GM19438 (cell line): ENCODE measurements around the gene CHAC2.
"Not testable (repeated sequence)": the region's sequence is repeated elsewhere in the genome, so short reads cannot be mapped to it uniquely, and the experiment has no call there.

Experiments used
- ATAC-seq: cut with Tn5 transposase; IDR thresholded peaks from one replicate; pipeline ENCODE4 v1.9.1; 2021; ENCODE audit warnings: low read depth; ENCODE audit not compliant: unreplicated experiment

CHAC2 gene

GRCh38 chr2:53777134-53777533, 9.5 kb downstream of the CHAC2 start:
- ATAC-seq = no peak

DNA sequence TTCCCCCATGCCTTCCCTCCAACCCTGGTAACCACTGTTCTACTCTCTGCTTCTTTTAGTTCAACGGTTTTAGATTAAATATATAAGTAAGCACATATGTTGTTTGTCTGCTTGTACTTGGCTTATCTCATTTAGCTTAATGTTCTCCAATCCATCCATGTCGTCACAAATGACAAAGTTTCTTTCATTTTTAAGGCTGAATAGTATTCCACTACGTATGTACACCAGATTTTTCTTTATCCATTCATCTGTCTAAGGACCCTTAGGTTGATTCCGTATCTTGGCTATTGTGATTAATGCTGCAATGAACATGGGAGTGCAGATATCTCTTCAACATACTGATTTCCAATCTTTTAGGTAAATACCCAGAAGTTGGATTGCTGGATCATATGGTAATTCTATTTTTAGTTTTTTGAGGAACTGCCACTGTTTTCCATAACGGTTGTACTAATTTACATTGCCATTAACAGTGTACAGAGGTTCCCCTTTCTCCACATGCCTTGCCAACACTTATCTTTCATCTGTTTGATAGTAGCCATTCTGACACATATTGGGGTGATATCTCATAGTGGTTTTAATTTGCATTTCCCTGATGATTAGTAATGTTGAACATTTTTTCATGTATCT, 11.0 kb downstream of the CHAC2 start:
- ATAC-seq = no peak

GRCh38 chr2:53780056-53780455, 12.5 kb downstream of the CHAC2 start:
- no peak for ATAC-seq

DNA sequence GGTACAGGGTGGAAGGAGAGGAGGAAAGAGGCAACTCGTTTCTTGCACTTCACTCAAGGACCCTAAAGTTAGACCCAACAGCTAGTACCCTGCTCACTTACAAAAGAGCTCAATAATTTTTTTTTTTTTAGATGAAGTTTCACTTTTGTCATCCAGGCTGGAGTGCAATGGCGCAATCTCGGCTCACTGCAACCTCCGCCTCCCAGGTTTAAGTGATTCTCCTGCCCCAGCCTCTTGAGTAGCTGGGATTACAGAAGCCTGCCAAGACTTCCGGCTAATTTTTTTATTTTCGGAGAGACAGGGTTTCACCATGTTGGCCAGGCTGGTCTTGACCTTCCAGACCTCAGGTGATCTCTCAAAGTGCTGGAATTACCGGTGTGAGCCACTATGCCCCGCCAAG, 15.1 kb downstream of the CHAC2 start:
- no peak for ATAC-seq

DNA sequence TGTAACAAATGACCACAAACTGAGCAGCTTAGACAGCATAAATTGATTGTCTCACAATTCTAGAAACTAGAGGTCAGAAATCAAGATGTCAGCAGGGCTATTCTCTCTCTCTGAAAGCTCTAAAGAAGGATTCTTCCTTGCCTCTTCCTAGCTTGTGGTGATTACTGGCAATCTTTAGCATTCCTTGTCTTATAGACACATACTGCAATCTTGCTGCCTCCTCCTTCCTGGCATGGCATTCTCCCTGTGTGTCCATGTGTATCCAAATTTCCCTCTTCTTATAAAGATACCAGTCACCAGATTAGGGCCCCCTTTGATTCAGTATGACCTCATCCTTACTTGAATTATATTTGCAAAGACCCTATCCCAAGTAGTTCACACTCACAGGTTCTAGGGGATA, 16.8 kb downstream of the CHAC2 start:
- no peak for ATAC-seq

DNA sequence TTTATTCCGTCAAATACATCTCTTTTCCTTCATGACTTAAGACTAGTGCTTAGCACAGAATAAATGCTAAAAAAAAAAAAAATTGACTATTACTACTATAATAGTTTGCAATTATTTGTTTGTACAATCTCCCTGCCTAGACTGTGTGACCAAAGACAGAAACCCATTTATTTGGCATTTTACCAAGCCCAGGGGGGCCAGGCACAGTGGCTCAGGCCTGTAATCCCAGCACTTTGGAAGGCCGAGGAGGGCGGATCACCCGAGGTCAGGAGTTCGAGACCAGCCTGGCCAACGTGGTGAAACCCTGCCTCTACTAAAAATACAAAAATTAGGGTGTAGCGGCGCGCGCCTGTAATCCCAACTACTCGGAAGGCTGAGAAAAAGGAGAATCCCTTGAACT, 17.8 kb downstream of the CHAC2 start:
- no peak for ATAC-seq

GRCh38 chr2:53786352-53786704, 18.7 kb downstream of the CHAC2 start:
- peak; percentile 14 for ATAC-seq

DNA sequence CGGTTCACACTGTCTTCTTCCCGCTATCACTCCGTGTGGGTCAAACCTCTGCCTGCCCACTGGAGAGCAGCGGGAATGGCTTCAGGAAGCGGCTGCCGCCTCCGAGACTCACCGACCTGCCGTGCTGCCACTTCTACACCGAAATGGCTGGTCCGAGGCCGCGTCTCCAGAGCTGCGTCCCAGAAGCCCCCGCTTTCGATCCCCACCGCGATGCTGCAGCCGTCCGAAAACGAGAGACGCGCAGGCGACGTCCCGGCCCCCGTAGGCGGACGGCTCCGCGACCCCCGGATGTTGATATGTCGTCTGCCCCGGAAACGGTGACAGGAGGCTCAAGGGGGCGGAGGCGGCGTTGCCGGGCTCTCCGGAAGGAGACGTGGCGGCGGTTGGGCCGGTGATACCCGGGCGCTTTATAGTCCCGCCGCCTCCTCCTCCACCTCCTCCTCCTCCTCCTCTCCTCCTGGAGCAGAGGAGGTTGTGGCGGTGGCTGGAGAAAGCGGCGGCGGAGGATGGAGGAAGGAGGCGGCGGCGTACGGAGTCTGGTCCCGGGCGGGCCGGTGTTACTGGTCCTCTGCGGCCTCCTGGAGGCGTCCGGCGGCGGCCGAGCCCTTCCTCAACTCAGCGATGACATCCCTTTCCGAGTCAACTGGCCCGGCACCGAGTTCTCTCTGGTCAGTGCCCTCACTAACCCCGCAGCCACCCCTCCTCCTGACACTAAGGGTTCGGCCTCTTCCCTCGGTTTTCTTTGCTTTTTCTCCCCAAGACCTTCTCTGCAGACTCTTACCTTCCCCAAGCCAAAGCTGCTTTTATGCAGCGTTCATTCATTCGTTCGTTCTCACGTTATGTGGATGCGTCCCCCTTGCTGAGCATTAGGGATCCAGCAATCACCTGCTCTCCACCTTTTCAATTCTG, 19.4 kb downstream of the CHAC2 start, which contains the start of the genes ASB3 and ERLEC1:
Gene ASB3 (minus strand): TSS at position 249 of the 909 bp plus-strand sequence. CDS start 21,381 bp downstream, outside the sequence.
Gene ERLEC1 (plus strand): TSS at position 340 of the 909 bp plus-strand sequence. CDS start 167 bp downstream, at position 507.
- ATAC-seq = peak; percentile 95

- no peak for ATAC-seq
These were observed 20.1 kb downstream of the CHAC2 start for GRCh38 chr2:53787614-53788289.

DNA sequence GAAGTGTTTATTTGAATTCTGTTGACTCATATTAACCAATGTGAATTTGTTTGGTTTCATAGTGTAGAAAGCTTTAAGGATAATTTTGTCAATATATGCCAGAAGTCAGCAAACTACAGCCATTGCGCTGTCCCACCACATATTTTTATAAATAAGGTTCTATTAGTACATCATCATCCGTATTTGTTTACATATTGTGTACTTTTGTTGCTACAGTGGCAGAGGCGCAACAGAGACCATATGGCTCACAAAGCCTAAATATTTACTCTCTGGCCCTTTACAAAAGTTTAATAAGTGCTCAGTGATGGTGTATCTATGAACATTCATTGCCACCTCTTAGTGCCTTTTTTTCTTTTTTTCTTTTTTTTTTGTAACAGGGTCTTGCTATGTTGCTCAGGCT, 25.7 kb downstream of the CHAC2 start:
- no peak for ATAC-seq

- no peak for ATAC-seq
These were observed 26.2 kb downstream of the CHAC2 start for GRCh38 chr2:53793821-53794220.

GRCh38 chr2:53801547-53801946, 33.9 kb downstream of the CHAC2 start:
- ATAC-seq = no peak

DNA sequence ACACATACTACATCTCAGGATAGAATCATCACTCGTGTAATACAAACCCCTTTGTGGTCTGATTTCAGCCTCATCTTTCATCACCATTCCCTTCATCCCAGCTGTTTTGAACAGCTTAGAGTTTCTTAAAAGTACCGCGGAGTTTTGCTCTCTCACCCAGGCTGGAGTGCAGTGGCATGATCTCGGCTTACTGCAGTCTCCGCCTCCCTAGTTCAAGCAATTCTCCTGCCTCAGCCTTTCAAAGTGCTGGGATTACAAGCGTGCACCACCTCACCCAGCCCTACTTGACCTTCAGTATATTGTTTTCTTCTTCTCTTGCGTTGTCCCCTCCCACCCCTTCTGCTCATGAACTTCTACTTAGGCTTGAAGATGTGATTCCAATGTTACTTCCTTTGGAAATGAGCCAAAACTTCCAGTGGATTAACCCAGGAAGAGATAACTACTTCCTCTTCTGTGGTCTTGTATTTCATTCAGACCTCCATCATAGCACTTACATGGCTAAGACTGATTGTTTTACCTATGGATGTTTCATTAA, 35.1 kb downstream of the CHAC2 start:
- ATAC-seq = no peak

- ATAC-seq = no peak
These were observed 44.0 kb downstream of the CHAC2 start for GRCh38 chr2:53811601-53812000.

DNA sequence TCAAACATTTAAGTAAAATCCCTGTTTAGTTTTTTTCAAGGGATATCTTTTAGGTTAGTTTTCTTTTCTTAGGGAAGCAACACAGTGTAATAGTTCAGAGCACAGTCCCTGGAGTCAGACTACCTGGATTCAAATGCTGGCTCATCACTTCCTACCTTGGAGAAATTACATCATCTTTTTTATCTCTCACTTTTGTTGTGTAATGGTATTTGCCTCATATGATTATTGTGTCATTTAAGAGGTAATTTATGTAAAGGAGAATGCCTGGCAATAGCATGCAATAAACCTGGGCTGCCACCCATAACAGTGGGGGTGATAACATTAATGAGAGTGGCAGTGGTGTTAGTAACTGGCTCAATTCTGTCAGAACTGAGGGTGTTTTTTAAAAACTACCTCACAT, 45.5 kb downstream of the CHAC2 start:
- no peak for ATAC-seq

- ATAC-seq = no peak
These were observed 51.3 kb downstream of the CHAC2 start for GRCh38 chr2:53818854-53819435.

DNA sequence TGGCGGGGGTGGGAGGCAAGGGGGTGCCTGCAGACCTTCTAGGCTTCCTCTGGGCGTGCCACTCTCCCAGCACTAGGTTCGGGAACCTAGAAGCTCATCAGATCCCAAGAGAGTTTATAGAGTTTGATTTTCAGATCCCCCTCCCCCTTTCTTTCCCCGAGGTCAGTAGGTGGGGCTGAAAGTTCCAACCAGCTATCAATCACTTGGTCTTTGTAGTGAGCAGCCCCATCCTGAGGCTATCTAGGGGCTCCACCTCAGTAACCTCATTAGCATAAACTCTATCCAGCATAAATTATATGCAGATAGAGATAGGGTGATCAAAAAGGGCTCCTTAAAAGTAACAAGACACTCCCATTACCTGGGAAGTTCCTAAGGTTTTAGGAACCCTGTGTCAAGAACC, 52.0 kb downstream of the CHAC2 start:
- ATAC-seq = no peak

DNA sequence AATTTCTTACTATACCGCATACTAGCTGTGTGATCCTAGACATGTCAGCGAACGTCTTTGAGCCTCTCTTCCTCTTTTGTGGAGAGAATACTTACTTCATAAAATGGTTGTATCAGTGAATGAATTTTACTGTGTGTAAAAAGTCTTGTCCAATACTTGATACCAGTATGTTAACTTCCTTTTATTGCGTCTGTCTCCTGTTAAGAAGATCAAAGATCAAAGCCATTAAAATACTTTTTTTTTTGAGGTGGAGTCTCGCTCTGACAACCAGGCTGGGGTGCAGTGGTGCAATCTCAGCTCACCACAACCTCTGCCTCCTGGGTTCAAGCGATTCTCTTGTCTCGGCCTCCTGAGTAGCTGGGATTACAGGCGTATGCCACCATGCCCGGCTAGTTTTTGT, 52.4 kb downstream of the CHAC2 start:
- ATAC-seq = no peak

- no peak for ATAC-seq
These were observed 53.1 kb downstream of the CHAC2 start for GRCh38 chr2:53820711-53821110.

DNA sequence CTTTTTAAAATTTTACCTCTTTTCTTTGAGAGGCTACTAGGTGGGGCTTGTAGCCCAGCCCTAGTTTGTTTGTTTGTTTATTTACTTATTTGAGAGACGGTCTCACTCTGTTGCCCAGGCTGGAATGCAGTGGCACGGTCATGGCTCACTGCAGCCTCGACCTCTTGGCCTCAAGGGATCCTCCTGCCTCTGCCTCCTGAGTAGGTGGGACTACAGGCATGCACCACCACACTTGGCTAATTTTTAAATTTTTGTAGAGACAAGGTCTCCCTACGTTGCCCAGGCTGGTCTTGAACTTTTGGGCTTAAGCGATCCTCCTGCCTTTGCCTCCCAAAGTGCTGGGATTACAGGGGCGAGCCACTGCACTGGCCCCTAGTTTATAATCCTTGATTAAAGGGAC, 54.2 kb downstream of the CHAC2 start:
- no peak for ATAC-seq

GRCh38 chr2:53823639-53824038, 56.0 kb downstream of the CHAC2 start:
- ATAC-seq = not testable (repeated sequence)
